DOHH2 (cell line): ENCODE measurements around the gene EBF3.

Experiments
- EZH2phosphoT487 ChIP-seq: fragments of 200-600 bp; sonication (generic); IDR thresholded peaks from 2 replicates; pipeline ENCODE4 v1.6.1; 2017; ENCODE audit warnings: borderline replicate concordance, mild to moderate bottlenecking, antibody characterized with exemption, low read length, moderate library complexity, mixed read lengths
- TF ChIP-seq, protein P1 (sequence below): fragments of 200-600 bp; sonication (generic); IDR thresholded peaks from one replicate; pipeline ENCODE4 v1.5.1; 2014; ENCODE audit warnings: antibody characterized with exemption, mild to moderate bottlenecking, low read depth, low read length; ENCODE audit not compliant: poor library complexity, severe bottlenecking

DNA sequence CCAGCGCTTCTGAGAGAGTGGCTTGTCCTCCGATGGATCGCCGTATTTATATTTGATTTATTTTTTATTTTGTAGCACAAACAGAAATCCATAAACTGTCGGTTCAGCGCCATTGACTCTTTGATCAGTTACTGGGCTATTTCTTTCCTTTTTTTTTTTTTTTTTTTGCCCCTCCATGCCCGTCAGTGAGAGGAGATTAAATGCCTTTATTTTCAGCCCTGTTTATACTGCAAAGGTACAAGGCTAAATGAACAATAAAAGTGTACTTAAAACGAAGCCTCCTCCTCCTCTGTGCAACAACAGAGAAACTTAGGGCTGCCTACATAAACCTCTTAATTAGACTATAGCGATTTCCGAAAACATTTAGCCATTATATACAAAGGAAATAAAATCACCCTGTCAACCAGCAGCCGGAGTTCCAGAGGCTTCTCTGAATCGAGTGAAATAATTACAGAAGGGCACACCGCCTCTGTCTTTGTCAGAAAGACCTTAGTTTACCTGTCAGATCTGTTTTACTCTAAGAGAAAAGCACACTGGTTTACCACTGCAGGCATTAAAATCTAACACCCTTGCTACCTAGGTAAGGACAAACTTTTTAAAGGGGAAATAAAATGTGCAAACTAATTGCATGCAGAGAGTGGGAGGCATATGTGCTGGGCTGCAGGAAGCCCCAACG is 3.5 kb downstream of the EBF3 start:
- TF ChIP-seq, protein P1, sequence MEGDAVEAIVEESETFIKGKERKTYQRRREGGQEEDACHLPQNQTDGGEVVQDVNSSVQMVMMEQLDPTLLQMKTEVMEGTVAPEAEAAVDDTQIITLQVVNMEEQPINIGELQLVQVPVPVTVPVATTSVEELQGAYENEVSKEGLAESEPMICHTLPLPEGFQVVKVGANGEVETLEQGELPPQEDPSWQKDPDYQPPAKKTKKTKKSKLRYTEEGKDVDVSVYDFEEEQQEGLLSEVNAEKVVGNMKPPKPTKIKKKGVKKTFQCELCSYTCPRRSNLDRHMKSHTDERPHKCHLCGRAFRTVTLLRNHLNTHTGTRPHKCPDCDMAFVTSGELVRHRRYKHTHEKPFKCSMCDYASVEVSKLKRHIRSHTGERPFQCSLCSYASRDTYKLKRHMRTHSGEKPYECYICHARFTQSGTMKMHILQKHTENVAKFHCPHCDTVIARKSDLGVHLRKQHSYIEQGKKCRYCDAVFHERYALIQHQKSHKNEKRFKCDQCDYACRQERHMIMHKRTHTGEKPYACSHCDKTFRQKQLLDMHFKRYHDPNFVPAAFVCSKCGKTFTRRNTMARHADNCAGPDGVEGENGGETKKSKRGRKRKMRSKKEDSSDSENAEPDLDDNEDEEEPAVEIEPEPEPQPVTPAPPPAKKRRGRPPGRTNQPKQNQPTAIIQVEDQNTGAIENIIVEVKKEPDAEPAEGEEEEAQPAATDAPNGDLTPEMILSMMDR: no peak
- TF ChIP-seq EZH2phosphoT487: no peak
